ENCODE data around the gene TFCP2L1.

Gene TFCP2L1

GRCh38 chr2:121218386-121218938 is 66.5 kb downstream of the TFCP2L1 start:
- no peak for DNase-seq (ENCODE audit: low spot score)

GRCh38 chr2:121217627-121218026 is 67.4 kb downstream of the TFCP2L1 start:
- no peak for DNase-seq (ENCODE audit: low spot score)

- no peak for DNase-seq (ENCODE audit: low spot score)
Observed at GRCh38 chr2:121214296-121214695, 70.7 kb downstream of the TFCP2L1 start.

DNA sequence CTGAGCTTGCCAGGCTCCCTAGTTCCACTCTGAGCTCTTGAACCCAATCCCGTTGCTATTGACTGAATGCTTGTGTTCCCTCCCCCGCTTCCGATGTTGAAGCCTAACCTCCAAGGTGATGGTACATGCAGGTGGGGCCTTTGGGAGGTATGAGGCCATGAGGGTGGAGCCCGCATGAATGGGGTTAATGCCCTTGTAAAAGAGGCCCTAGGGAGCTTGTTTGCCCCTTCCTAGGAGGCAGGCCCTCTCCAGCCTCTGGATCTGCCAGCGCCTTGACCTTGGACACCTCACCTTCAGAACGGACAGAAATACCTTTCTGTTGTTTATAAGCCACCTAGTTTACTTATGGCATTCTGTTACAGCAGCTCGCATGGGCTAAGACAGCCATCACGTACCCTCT is 71.6 kb downstream of the TFCP2L1 start:
- no peak for DNase-seq (ENCODE audit: low spot score)

DNA sequence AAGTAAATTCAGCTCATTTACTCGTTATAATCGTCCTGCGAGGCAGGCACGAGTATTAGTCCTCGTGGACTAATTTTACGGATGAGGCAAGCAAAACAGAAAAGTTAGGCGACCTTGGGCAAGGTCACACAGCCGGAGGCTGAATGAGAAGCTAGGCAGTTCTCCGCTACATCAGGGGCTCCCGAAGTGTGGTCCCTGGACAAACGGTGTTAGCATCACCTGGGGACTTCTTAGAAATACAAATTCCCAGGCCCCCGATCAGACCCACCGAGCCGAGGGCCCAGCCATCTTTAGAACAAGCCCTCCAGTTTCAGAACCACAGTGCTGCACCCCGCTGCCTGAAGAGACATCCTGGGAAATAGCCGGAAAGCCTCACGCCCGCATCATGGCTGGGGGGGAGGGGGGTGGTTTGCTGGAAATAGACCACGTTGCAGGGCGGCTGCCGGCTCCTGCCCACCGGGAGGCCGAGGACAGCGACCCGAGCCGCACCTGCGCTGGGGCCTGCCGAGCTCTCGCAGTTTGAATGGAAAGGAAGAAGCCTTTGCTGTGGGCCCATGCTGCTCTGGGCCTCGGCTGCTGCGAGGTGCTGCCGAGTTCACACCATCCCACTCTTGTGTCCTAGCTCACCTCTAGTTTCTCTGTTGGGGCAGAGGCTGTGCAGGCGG is 72.2 kb downstream of the TFCP2L1 start:
- DNase-seq (ENCODE audit: low spot score), result no peak

DNA sequence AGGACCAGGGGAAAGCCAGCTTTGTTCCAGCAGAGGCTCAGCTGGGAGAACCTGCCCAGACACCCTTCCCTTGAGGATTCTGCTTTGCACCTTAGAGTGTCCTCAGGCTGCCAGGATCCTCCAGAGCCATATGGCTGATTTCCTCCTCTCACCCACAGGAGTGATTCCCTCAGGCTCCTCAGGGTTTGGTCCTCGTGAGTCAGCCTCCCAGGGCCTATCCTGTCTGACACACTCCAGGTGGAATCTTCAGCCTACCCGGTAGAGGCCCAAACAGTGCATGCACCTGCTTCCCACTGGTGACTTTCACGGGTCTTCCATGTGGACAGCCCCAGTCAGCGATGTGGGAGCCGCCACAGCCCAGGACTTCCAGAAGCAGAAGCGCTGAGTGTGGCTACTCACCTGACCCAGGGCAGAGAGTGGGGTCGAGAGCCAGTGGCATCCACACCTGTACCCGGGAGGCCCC is 73.3 kb downstream of the TFCP2L1 start:
- DNase-seq (ENCODE audit: low spot score), result no peak

DNA sequence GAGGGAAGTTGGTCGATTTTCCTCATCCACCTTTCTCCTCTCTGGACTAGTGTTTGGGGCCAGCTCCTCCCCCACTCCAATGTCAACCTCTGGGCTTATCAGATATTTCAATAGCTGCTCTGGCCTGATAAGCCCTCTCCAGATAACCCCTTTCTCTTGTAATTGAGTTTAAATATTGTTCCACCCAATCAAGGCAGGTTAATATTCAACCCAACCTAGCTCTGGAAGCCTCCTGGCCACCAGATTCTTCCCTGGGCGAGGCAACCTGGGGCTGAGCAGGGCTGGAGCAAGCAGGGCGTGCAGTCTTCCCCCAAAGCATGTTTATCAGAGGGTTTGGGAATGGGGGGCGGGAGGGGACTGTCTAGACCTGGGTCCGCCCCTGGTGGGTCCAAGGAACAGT is 73.8 kb downstream of the TFCP2L1 start:
- DNase-seq (ENCODE audit: low spot score), result no peak

GRCh38 chr2:121210691-121211090 is 74.3 kb downstream of the TFCP2L1 start:
- no peak for DNase-seq (ENCODE audit: low spot score)

- no peak for DNase-seq (ENCODE audit: low spot score)
Observed at GRCh38 chr2:121209014-121209610, 75.9 kb downstream of the TFCP2L1 start.

DNA sequence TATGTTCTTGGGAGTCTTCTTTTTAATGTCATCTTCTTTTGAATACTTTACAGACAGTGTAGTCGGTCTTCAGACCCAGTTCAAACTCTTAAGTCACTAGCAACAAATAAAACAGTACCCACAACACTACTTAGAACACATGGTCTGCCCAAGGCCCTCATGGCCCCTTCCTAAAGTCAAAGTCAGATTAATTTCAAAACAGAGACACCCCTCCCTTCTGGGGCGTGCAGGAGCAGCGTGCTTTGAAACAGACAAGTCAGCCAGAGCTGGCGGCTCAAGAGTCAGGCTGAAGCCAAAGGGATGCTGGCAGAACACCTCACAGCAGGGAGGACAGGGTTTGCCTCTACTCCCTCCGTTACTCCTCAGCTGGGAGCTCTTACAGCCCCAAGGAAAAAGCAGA is 77.5 kb downstream of the TFCP2L1 start:
- DNase-seq (ENCODE audit: low spot score), result no peak

DNA sequence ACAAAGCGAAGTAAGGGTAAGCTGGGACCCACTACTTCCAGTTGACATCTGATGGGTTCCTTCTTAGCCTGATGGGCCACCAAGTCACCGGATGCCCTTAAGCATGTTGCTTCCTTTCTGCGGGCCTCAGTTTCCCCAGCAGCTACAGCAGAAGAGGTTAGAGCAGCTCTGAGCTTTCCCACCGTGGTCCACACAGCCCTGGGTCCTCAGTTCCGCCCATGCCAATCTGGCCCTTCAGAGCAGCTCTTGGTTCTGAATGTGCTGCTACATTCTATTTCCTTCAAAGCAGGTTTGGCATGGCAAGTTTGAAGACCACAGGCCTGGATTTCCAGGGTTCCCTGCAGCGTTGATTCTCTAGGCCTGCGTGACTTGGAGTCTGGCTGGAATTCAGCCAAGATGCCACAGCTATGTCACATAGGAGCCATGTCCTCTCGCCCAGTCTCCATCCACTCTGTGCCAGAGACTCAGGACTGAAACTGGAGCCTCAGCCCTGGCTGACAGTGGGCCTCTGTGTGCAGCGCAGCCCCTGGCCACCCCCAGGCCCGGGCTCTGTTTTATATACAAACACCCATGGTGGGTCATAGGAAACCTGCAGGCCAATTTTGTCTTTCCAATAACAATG is 79.6 kb downstream of the TFCP2L1 start:
- no peak for DNase-seq (ENCODE audit: low spot score)

DNA sequence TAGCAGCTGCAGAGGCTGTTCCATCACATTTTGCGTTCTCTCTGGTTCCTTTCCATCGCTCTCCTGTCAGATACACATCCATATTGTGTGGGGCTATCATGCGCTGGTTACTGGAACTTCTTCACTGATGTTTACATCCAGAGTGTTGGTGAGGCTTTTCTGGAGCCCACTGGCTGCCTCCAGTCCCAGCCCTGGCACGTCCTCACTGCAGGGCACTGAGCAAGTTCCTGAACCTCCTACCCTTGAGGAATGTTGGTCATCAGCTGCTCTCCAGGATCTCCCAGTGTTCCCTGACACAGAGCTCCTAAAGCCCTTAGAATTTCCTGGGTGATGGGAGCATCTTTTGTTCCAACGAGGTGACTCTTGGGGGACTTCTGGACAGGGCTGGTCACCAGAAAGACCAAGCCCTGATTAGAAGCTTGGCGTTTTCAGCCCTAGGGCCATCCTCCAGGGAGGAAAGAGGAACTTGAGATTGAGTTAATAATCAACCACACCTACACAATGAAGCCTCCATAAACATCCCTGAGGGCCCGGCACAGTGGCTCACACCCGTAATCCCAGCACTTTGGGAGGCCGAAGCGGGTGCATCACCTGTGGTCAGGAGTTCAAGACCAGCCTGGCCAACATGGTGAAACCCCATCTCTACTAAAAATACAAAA is 81.3 kb downstream of the TFCP2L1 start:
- DNase-seq (ENCODE audit: low spot score), result no peak

DNA sequence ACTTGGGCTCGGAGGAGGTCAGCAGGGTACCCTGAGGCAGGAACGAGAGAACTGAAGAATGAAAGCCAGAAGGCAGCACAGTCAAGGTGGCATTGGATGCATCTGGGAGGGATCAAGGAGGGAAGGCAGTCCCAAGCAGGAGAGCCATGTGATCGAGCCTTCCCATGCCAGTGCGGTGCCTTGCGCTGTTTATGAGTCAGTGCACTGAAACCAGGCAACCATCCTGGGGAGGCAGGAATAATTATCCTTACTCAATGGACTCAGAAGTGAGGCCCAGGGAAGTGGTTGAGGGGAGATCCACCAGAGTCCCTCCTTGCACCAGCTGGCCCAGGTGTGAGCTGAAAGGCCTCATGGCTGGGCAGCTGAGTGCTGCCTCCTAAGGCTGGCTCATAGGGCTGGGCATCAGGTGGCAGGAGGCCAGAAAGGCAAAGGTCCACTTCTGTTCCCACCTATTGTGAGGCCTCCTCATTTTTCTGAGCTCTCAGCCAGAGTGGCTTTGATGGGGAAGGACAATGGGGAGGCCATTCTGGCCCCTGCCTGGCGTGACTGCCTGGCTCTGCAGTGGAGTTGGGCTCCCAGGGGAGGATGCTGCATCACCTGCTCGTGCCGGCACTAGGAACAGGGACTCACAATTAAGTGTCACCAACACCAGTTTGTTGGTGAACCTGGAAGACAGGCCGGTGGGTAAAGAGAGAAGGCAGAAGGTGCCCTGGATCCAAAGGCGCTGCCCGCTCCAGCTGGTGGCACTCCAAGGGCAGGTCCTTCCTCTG is 82.3 kb downstream of the TFCP2L1 start:
- DNase-seq (ENCODE audit: low spot score), result no peak

DNA sequence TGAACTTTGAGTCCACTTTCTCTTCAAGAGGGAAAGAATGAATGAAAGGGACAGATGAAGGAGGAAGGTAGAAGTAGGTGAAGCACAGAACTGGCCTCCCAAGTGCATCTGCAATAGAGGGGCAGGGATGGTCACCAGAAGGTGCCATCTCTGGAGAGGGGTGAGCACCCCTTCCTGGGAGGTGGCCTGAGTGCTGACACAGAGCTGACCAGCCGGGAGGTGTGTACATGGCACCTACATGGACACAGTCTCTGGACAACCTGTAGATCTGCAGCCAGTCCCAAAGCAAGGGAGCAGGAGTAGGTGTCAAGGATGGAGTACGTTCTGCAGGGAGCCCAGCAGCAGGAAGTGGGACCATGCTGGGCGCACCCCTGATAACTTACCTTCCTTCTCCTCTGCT is 83.2 kb downstream of the TFCP2L1 start:
- no peak for DNase-seq (ENCODE audit: low spot score)

DNA sequence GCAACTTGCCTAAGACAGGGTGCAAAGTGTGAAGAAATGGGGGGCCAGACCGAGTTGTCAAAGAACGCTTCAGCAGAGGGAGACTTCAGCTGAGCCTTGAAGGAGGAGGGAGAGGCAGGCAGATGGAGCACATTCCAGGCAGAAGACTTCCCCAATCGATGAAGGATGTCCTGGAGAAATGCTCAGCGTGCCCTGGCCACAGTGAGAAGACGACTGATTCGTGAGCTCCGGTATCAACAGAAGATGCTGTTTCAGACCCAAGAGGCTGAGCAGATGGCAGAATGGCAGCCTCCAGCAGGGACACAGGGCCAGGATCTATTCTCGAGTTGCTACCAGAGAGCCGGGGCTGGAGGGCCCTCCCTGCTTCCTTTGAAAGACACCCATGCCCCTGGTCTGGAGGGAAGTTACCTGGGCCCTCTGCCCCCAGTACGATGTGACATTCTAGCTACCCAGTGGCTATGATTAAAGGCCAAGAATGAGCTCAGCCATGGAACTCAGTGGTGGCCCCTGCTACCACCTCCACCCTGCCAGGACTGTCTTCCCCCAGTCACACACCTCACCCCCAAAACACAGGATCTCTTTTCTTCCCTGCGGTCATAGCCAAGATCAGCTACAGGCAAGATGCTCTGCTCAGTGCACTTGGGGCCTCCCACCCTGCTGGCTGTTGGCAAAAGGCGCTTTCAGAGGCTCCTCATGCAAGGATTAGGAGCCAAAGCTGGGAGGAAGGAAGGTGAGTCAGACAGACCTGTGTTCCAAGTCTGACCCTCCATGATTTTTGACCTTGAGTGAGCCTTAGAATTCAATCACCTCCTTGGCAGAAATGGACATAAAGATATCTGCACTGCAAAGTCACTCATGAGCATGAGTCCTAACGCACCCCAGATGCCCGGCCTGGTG is 84.3 kb downstream of the TFCP2L1 start:
- no peak for DNase-seq (ENCODE audit: low spot score)

GRCh38 chr2:121200011-121200347 is 85.0 kb downstream of the TFCP2L1 start:
- no peak for DNase-seq (ENCODE audit: low spot score)

DNA sequence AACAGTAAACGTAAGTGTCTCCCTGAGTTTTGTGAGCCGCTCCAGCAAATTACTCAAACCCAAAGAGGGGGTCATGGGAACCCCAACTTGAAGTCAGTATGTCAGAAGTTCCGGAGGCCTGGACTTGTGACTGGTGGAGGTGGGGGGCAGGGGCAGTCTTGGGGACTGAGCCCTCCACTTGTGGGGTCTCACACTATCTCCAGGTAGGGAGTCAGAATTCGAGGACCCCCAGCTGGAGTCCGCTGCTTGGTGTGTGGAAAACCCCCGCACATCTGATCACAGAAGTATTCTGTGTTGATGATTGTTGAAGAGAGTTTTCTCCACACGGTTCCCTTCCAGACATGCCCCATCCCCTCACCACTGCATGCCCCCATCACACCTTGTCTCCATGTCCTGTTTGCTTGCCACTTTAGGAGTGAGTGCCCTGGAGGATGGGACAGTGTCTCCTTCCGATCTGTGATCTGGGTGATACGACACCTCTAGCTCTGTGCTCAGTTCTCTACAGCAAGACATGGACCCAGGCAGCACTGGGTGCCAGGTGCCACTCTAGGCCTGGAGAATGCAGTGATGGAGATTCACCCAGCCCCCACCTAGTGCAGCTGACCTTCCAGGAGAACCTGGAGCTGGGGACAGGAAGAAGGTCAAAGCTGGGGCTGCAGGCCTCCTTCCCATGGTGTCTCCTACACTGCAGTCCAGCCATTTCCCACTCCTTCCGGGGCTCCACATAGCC is 85.6 kb downstream of the TFCP2L1 start:
- DNase-seq (ENCODE audit: low spot score), result no peak

DNA sequence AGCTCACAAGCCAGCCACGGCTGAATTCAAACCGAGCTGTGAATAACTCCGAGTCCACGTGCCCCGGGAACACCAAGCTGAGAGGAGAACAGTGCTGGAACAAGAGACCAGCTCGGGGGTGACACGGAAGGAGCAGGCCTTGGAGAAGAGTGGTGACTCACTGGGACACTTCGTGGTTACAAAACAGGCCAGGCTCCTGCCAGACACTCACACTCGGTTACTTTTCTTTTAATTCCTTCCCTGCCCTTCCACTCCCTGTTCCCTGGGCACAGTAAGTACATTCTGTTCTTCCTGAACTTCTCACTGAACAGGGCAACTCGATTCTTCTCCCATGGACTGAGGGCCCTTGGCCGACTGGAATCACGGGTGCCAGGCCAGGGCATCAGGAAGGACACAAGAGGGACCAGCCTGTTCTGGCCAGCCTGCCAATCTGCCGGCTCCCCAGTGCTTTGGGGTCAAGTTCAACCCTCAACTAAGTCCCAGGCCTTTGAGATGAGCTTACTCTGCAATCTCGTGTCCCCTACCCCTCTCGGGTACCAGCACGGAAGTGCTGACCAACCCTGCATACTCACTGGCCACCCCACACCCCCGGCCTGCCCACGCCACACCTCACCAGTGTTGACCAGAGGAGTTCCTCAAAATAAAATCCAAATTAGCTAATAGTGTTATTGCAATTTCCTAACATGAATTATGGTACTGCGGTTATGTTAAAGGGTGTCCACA is 87.5 kb downstream of the TFCP2L1 start:
- no peak for DNase-seq (ENCODE audit: low spot score)

DNA sequence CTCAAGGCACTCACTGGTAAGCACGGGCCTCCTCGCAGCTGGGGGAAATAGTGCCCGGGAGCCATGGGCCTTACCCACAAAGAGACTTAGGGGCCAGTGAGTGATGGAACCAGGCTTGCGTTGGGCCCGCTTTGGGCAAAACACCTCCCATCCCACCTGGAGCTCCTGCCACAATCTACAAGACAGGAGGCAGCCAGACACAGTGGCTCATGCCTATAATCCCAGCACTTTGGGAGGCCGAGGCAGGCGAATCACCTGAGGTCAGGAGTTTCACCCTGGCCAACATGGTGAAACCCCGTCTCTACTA is 88.2 kb downstream of the TFCP2L1 start:
- DNase-seq (ENCODE audit: low spot score), result no peak

All from activated CD4-positive, alpha-beta T cell treated with anti-CD3 and anti-CD28 coated beads, Interleukin-2, Interleukin-4, amounts not matched to agents 100 ng/mL and 50 ng/mL, durations not matched to agents 16 hours and 8 hours (primary cell).